Hematopoietic multipotent progenitor cell (in vitro differentiated cells): Measurements from ENCODE around the gene VIPR1. TPM values are rescaled to one million over a fixed set of nuclear protein-coding genes. Genes with fewer than 3 reads are reported as not detected.

ENCODE experiments used
- DNase-seq, 3 donors: peaks; one replicate each; pipeline ENCODE4 v3.0.0-alpha.2; 2011 to 2015; ENCODE audit warnings: low read depth in 2 of 3, low spot score in 2 of 3
- total RNA-seq: library from RNA; depleted of rRNA; stranded (reverse); fragments of >200 nt; gene quantifications from one replicate; pipeline ENCODE4 v1.2.3, GENCODE V29; 2012

Gene VIPR1
- total RNA-seq = 1.1 TPM

GRCh38 chr3:42502429-42503250 lies at the start of gene VIPR1:
VIPR1 (plus strand) TSS chr3:42502643; CDS start chr3:42502736, 93 bp downstream.
- DNase-seq = peak; percentile 75 to 80 (median 77)

GRCh38 chr3:42456211-42456610 lies 46.2 kb upstream of the VIPR1 start:
- no peak for DNase-seq

GRCh38 chr3:42459151-42459550 lies 43.3 kb upstream of the VIPR1 start:
- no peak for DNase-seq

GRCh38 chr3:42461762-42462161 lies 40.7 kb upstream of the VIPR1 start:
- DNase-seq = no peak

- DNase-seq = no peak
Measured at GRCh38 chr3:42463093-42463492, 39.4 kb upstream of the VIPR1 start.

GRCh38 chr3:42468111-42468510 lies 34.3 kb upstream of the VIPR1 start:
- no peak for DNase-seq

GRCh38 chr3:42472555-42472954 lies 29.9 kb upstream of the VIPR1 start:
- DNase-seq = no peak

- DNase-seq = no peak
Measured at GRCh38 chr3:42473083-42473932, 29.1 kb upstream of the VIPR1 start.

GRCh38 chr3:42476225-42477125 lies 26.0 kb upstream of the VIPR1 start:
- DNase-seq = peak in 2 of 3 donors; percentile 20 to 76

- no peak for DNase-seq
Measured at GRCh38 chr3:42477696-42478095, 24.7 kb upstream of the VIPR1 start.

- no peak for DNase-seq
Measured at GRCh38 chr3:42478830-42479229, 23.6 kb upstream of the VIPR1 start.

- no peak for DNase-seq
Measured at GRCh38 chr3:42486814-42487565, 15.5 kb upstream of the VIPR1 start.

GRCh38 chr3:42488687-42489086 lies 13.8 kb upstream of the VIPR1 start:
- DNase-seq = no peak

GRCh38 chr3:42489116-42489936 lies 13.1 kb upstream of the VIPR1 start:
- no peak for DNase-seq

GRCh38 chr3:42489937-42490227 lies 12.6 kb upstream of the VIPR1 start:
- DNase-seq = no peak

GRCh38 chr3:42490243-42490642 lies 12.2 kb upstream of the VIPR1 start:
- peak in 2 of 3 donors; percentile 28 to 67 for DNase-seq

GRCh38 chr3:42491881-42492507 lies 10.4 kb upstream of the VIPR1 start:
- DNase-seq = no peak

GRCh38 chr3:42492508-42493080 lies 9.8 kb upstream of the VIPR1 start:
- DNase-seq = no peak
